GM18951 (cell line): ENCODE data around the gene NUP50.

Experiments used
- POLR2A ChIP-seq: IDR thresholded peaks from 4 replicates; pipeline ENCODE4 v1.6.1; 2011; ENCODE audit warnings: mild to moderate bottlenecking; ENCODE audit not compliant: insufficient read length, insufficient read depth; ENCODE audit errors: extremely low read depth
- in situ Hi-C: fragments of 300-500 bp; cut with MboI; formaldehyde crosslinking; loops from one replicate; pipeline ENCODE4 v1.12.0; 2022; ENCODE audit warnings: low sequenced_read_pairs, mixed read lengths, inconsistent platforms; ENCODE audit not compliant: unreplicated experiment

The NUP50 gene

DNA sequence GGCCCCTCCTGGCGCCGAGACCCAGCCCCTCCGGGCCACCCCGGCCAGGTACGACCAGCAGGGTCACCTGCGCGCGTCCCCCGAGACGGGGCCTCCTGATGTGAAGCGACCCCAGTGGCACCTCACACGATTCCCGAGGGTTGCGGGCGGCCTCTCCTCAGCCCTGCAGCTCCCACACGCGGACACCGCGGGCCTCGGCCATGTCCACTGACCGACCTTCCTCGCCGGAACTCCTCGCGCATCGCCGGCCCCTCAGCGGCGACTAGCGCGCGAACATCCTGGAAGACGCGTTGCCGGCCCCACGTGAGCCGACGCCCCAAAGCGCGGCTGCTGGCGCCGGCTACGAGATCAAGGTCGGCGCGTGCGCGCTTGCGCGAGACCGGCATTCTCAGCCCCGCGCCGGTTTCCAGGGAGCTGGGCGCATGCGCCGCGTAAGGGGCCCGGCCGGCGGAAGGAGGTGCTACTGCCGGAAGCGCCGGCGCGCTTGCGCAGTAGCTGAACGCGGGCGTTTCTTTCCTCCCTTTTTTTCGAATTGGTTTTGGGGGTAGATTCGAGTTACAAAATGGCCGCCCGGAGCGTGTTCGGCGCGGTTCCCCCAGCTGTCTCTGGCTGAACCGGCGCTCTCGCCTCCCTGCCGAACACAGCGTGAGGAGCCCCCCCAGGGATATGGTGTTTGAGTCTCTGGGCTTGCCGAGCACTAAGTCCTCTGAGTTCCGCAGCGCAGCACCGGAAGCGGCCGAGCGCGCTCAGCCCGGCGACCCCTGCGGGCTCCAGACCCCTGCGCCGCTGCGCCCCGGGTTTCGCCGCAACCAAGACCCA is at the start of gene NUP50:
Gene NUP50 (plus strand): TSS at position 475 of the 819 bp plus-strand sequence. CDS start 4,253 bp downstream, outside the sequence.
- in situ Hi-C loops: no loop called here
- TF ChIP-seq POLR2A: peak; percentile 91

DNA sequence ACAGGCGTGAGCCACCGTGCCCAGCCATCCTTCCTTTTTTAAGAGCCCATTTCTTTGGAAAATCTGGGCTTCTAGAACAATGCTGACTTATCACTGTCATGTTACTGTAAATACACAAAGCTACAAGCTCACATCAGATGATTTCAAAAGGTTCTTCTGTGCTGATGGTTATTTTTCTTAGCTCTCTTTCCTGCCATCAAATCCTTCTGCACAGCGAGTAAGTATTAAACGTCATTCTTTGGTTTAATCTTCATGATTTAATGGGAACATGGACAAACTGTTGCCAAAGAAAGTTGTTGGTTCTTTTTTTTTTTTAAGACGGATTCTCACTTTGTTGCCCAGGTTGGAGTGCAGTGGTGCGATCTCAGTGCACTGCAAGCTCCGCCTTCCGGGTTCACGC is 43.3 kb upstream of the NUP50 start:
- TF ChIP-seq POLR2A: no peak
- in situ Hi-C loops: no loop called here

GRCh38 chr22:45120931-45121330 is 42.8 kb upstream of the NUP50 start:
- TF ChIP-seq POLR2A: no peak
- in situ Hi-C loops: no loop called here

- TF ChIP-seq POLR2A: no peak
- in situ Hi-C loops: no loop called here
Observed at GRCh38 chr22:45124176-45124847, 39.4 kb upstream of the NUP50 start.

- in situ Hi-C loops: no loop called here
- TF ChIP-seq POLR2A: no peak
Observed at GRCh38 chr22:45125188-45125587, 38.5 kb upstream of the NUP50 start.

DNA sequence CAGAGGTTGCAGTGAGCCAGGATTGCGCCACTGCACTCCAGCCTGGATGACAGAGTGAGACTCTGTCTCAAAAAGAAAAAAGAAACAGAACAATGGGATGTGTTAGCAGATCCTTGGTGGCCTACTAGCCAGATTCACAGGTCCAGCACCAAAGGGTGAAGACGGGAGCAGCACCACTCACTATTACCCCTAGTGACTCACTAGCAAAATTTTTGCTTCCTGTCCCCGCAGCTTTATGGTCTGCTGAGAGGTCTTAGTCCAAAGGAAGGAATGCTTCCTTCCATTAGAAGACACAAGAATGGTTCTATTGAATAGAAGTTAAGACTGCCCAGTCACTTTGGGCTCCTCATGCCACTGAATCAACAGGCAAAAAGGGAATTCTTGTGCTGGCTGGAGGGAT is 35.9 kb upstream of the NUP50 start:
- in situ Hi-C loops: no loop called here
- no peak for TF ChIP-seq POLR2A

- no peak for TF ChIP-seq POLR2A
- in situ Hi-C loops: no loop called here
Observed at GRCh38 chr22:45129703-45130524, 33.8 kb upstream of the NUP50 start.

DNA sequence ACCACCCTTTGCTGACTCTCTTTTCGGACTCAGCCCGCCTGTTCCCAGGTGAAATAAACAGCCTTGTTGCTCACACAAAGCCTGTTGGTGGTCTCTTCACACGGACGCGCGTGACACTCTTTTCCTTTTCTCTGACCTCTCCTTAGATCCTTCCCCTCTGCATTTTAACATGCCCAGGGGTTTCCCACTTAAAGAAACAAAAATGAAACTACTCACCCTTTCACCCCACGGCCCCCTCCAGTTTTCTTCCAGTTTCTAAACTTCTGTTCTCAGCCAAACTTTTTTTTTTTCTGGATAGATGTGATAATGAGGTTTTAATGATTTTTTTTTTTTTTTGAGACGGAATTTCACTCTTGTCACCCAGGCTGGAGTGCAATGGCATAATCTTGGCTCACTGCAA is 32.8 kb upstream of the NUP50 start:
- in situ Hi-C loops: no loop called here
- TF ChIP-seq POLR2A: no peak

- in situ Hi-C loops: no loop called here
- TF ChIP-seq POLR2A: no peak
Observed at GRCh38 chr22:45131749-45132148, 32.0 kb upstream of the NUP50 start.

DNA sequence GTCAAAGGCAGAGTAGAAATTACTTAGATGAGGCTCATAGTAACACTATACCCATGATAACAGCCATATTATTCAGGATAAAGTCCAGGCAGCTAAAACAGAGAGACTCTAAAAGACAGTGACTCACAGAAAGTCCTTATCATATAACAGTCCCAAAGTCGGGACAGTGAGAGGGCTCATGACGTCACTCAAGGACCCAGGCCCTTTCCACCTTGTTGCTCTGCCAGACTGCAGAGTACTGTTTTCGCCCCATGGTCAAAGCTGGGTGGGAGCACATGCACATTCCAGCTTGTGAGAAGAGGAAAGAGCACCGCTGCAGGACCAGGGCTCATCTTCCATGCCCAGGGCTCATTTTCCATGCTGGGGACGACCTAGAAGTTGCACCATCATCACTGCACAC is 29.4 kb upstream of the NUP50 start:
- no peak for TF ChIP-seq POLR2A
- in situ Hi-C loops: no loop called here

DNA sequence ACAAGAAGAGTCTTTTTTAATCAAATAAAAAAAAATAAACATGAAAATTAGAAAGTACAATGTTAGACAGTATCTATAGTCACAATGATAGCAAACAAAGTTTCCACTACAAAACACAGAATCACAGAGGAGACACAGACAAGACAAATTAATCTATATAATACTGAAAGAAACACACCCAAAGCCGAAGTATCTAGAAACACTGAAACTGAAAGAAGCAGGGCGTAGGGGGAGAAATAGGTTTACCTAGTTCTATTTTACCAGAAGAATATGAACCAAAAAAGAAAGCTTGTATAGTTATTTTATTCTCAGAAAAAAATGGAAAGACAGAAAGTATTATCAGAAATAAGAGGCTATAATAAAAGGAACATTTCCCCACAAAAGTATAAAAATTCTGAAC is 27.1 kb upstream of the NUP50 start:
- in situ Hi-C loops: no loop called here

GRCh38 chr22:45139693-45140092 is 24.0 kb upstream of the NUP50 start:
- in situ Hi-C loops: no loop called here
- TF ChIP-seq POLR2A: no peak

More for the DNA sequence above, 27.1 kb upstream of the NUP50 start:
- TF ChIP-seq POLR2A: no peak

- no peak for TF ChIP-seq POLR2A
- in situ Hi-C loops: no loop called here
Observed at GRCh38 chr22:45142376-45142775, 21.3 kb upstream of the NUP50 start.

GRCh38 chr22:45144916-45145315 is 18.8 kb upstream of the NUP50 start:
- in situ Hi-C loops: no loop called here
- TF ChIP-seq POLR2A: no peak

DNA sequence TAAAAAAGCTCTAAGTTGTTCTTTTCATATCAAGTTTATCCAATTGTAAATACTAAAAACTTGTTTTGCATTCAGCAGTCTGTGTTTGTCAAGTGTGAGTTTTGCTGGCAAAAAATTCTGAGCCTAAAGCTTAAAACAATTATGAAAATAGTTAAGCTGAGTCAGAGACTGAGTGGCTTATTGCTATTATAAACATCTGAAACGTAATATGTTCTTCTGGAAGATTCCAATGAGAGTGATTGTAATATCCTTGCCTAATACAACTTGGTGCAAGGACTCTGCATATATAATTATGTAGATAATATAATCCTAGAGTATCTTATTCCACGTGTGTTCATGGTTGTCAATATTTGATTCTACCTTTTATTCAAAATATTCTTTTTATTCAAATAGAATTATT is 14.1 kb upstream of the NUP50 start:
- TF ChIP-seq POLR2A: no peak
- in situ Hi-C loops: no loop called here
